ENCODE data around the gene CYLD. TPM values are rescaled to one million over a fixed set of nuclear protein-coding genes. Genes with fewer than 3 reads are reported as not detected.

The CYLD gene
- total and polyA plus RNA-seq, 2 of the 4 experiments (the other 2 are of a cell fraction): 16.2 to 37.3 TPM

- Histone ChIP-seq H2BK15ac (ENCODE audit: low read depth, low read length) (no peak overlapping the region), H3K56ac (ENCODE audit: extremely low read depth, insufficient read depth, low read length) (no peak overlapping the region), H3K23ac (ENCODE audit: low read depth, low read length) (no peak overlapping the region), H4K8ac (ENCODE audit: low read depth in 2 of 2, low read length in 2 of 2) (no peak overlapping the region), H3K4me3 (ENCODE audit: insufficient read depth, low read depth, low read length) (no peak overlapping the region), H2AK9ac (replicated peaks; ENCODE audit: low read depth, low read length, poor library complexity) (no peak overlapping the region), H4K20me1 (ENCODE audit: insufficient read depth, low read length) (no peaks in the 10 kb centered on the region), H3K9ac (ENCODE audit: low read depth, low read length) (no peak overlapping the region), H3K4me1 (ENCODE audit: control insufficient read depth, insufficient read depth, low read length) (no peaks in the 10 kb centered on the region), H2BK5ac (ENCODE audit: low read depth, low read length, poor library complexity, severe bottlenecking) (no peak overlapping the region), H2AK5ac (ENCODE audit: low read depth, low read length) (no peak overlapping the region), H3K27me3 (ENCODE audit: control insufficient read depth, insufficient read depth, low read length) (no peaks in the 10 kb centered on the region; the same call in none of the 2 replicates), H2BK120ac (ENCODE audit: low read depth, low read length) (no peak overlapping the region), H3K9me3 (ENCODE audit: control insufficient read depth, insufficient read depth, low read length) (peaks cover 6% of the 10 kb centered on the region; the same call in 1 of the 2 replicates), H2BK20ac (ENCODE audit: low read depth, low read length) (no peak overlapping the region), H4K5ac (ENCODE audit: low read depth, low read length) (no peak overlapping the region), H3K14ac (replicated peaks; ENCODE audit: low read depth, low read length) (no peak overlapping the region), H3K27ac (ENCODE audit: insufficient read depth, low read length) (no peak overlapping the region), H4K91ac (ENCODE audit: insufficient read depth, low read depth, low read length) (no peak overlapping the region), H2AFZ (replicated peaks; ENCODE audit: low read length, poor library complexity) (no peak overlapping the region), H3K9me1 (ENCODE audit: insufficient read depth, low read length) (no peaks in the 10 kb centered on the region), H3K79me1 (ENCODE audit: low read depth in 1 of 2, low read length in 2 of 2) (no peaks in the 10 kb centered on the region), H3K4me2 (ENCODE audit: low read depth, low read length) (no peak overlapping the region), H3K18ac (ENCODE audit: low read depth, low read length) (no peak overlapping the region), H3K4ac (ENCODE audit: low read depth, low read length) (no peak overlapping the region), H3K36me3 (ENCODE audit: control insufficient read depth, insufficient read depth, low read length) (no peaks in the 10 kb centered on the region)
- no TSS peak for BruUV-seq (replicated peaks)
- 5% methylated on average over 2 of the region's 3 CpGs; no CpG with 5 or more reads in 1 of the 2 experiments for whole genome bisulfite sequencing, 2 experiments (ENCODE audit: extremely low coverage in 2 of 2, insufficient read length in 1 of 2)
- dilution Hi-C loops (cut with HindIII; ENCODE audit: low sequenced_read_pairs, unreplicated experiment) (no loop called here), in situ Hi-C loops (cut with MboI; ENCODE audit: low sequenced_read_pairs) (no loop called here), intact Hi-C loops (cut with micrococcal nuclease) (no loop called here)
- DNase-seq (no peak), ATAC-seq (ENCODE audit: low read depth) (no peak)
- ChIA-PET CTCF (no interaction called here), POLR2A (ENCODE audit: unreplicated experiment) (no interaction called here)
- no peak for TF ChIP-seq RFX5 (IDR thresholded peaks at IDR 0.05; ENCODE audit: low read depth, low read length)
- no peak for TF ChIP-seq SMC3 (IDR thresholded peaks at IDR 0.05; ENCODE audit: low read depth, low read length)
- TF ChIP-seq CHD1 (IDR thresholded peaks at IDR 0.05; ENCODE audit: low read depth, low read length): no peak
- no peak for TF ChIP-seq MXI1 (IDR thresholded peaks at IDR 0.05; ENCODE audit: borderline replicate concordance, low read depth, low read length)
- TF ChIP-seq MAFK (IDR thresholded peaks at IDR 0.05; ENCODE audit: low read depth, low read length): no peak
- TF ChIP-seq CEBPB (IDR thresholded peaks at IDR 0.05; ENCODE audit: low read depth, low read length): no peak
- no peak for TF ChIP-seq MAZ (IDR thresholded peaks at IDR 0.05; ENCODE audit: borderline replicate concordance, low read depth, low read length)
- TF ChIP-seq POLR2A (IDR thresholded peaks at IDR 0.05; ENCODE audit: low read depth, low read length): no peak
- no peak for TF ChIP-seq NFE2L2 (IDR thresholded peaks at IDR 0.05; ENCODE audit: low read depth, low read length)
- TF ChIP-seq BHLHE40 (IDR thresholded peaks at IDR 0.05; ENCODE audit: low read depth, low read length): no peak
Measured at GRCh38 chr16:50706250-50706649, 35.6 kb upstream of the CYLD start.

Measured in IMR-90 (cell line).